Neutrophil (primary cell): ENCODE data around the gene SUGCT.
"Not testable (repeated sequence)": the region's sequence is repeated elsewhere in the genome, so short reads cannot be mapped to it uniquely, and the experiment has no call there.

Experiments used
- H3K27ac ChIP-seq: fragments of 200-600 bp; sonication (generic); 2 replicates; pipeline ENCODE4 v1.5.1; 2016; ENCODE audit warnings: mild to moderate bottlenecking, moderate library complexity
- H3K27me3 ChIP-seq: fragments of 200-600 bp; sonication (generic); 2 replicates; pipeline ENCODE4 v1.6.0; 2016; ENCODE audit warnings: mild to moderate bottlenecking
- H3K36me3 ChIP-seq: fragments of 200-600 bp; sonication (generic); 2 replicates; pipeline ENCODE4 v1.5.1; 2017
- H3K4me1 ChIP-seq, 2 experiments: fragments of 200-600 bp in 1 of 2; sonication (generic) in 1 of 2; 1 replicate in 1 of 2; 2 replicates in 1 of 2; pipeline versions ENCODE4 v1.5.1 to v1.6.1; 2013 to 2016; ENCODE audit warnings: low read depth in 1 of 2, low read length in 1 of 2, mild to moderate bottlenecking in 1 of 2, moderate library complexity in 1 of 2; ENCODE audit not compliant: control insufficient read depth in 1 of 2, insufficient read depth in 1 of 2
- H3K4me3 ChIP-seq, 2 experiments: fragments of 200-600 bp in 1 of 2; sonication (generic) in 1 of 2; 1 replicate in 1 of 2; 2 replicates in 1 of 2; pipeline ENCODE4 v1.5.1; 2013 to 2016; ENCODE audit warnings: low read depth in 1 of 2, low read length in 1 of 2, mild to moderate bottlenecking in 1 of 2, moderate library complexity in 1 of 2
- H3K9me3 ChIP-seq: fragments of 200-600 bp; sonication (generic); 2 replicates; pipeline ENCODE4 v1.5.1; 2016
- CTCF ChIP-seq: fragments of 200-600 bp; sonication (generic); IDR thresholded peaks from 2 replicates; pipeline ENCODE4 v1.5.1; 2016; ENCODE audit warnings: antibody characterized with exemption

Gene SUGCT

GRCh38 chr7:40105879-40106473, 28.8 kb upstream of the SUGCT start:
- Histone ChIP-seq H3K36me3 (peaks cover 2% of the 10 kb centered on the region), H3K9me3 (no peaks in the 10 kb centered on the region), H3K4me1 (no peaks in the 10 kb centered on the region), H3K27me3 (no peaks in the 10 kb centered on the region), H3K27ac (no peak overlapping the region), H3K4me3 (no peak overlapping the region)
- no peak for TF ChIP-seq CTCF

- no peak overlapping the region for H3K4me3 ChIP-seq
- H3K36me3 ChIP-seq = no peaks in the 10 kb centered on the region
- H3K9me3 ChIP-seq = no peaks in the 10 kb centered on the region
- no peaks in the 10 kb centered on the region for H3K27me3 ChIP-seq
- H3K4me1 ChIP-seq = no peaks in the 10 kb centered on the region
- H3K27ac ChIP-seq = no peak overlapping the region
- TF ChIP-seq CTCF = no peak
These were observed 18.9 kb upstream of the SUGCT start for GRCh38 chr7:40115936-40116335.

- not testable (repeated sequence) for H3K4me3 ChIP-seq, H3K9me3 ChIP-seq, H3K36me3 ChIP-seq, H3K4me1 ChIP-seq, H3K27me3 ChIP-seq, H3K27ac ChIP-seq
These were observed 17.6 kb upstream of the SUGCT start for GRCh38 chr7:40117199-40117598.

GRCh38 chr7:40118201-40118600, 16.6 kb upstream of the SUGCT start:
- not testable (repeated sequence) for H3K4me1 ChIP-seq, H3K4me3 ChIP-seq, H3K36me3 ChIP-seq, H3K27me3 ChIP-seq, H3K9me3 ChIP-seq, H3K27ac ChIP-seq

GRCh38 chr7:40120020-40120419, 14.8 kb upstream of the SUGCT start:
- TF ChIP-seq CTCF = no peak
- no peaks in the 10 kb centered on the region for H3K36me3 ChIP-seq
- H3K4me1 ChIP-seq = no peaks in the 10 kb centered on the region
- no peaks in the 10 kb centered on the region for H3K9me3 ChIP-seq
- no peaks in the 10 kb centered on the region for H3K27me3 ChIP-seq
- H3K4me3 ChIP-seq = no peak overlapping the region
- no peak overlapping the region for H3K27ac ChIP-seq

GRCh38 chr7:40122100-40122939, 12.5 kb upstream of the SUGCT start:
- H3K27ac ChIP-seq, H3K27me3 ChIP-seq, H3K36me3 ChIP-seq, H3K4me3 ChIP-seq, H3K9me3 ChIP-seq, H3K4me1 ChIP-seq: not testable (repeated sequence)

GRCh38 chr7:40122940-40123254, 11.9 kb upstream of the SUGCT start:
- H3K4me1 ChIP-seq = no peaks in the 10 kb centered on the region
- no peaks in the 10 kb centered on the region for H3K36me3 ChIP-seq
- H3K4me3 ChIP-seq = no peak overlapping the region
- H3K27ac ChIP-seq = no peak overlapping the region
- H3K9me3 ChIP-seq = no peaks in the 10 kb centered on the region
- TF ChIP-seq CTCF = no peak
- no peaks in the 10 kb centered on the region for H3K27me3 ChIP-seq
